Breast epithelium (tissue), 3 donors: Measurements from ENCODE around the gene BCL2L14.

Experiments used
- CTCF ChIP-seq, 3 donors: fragments of 450-650 bp; IDR thresholded peaks; one replicate each; pipeline ENCODE4 v1.5.1; 2016 to 2017; ENCODE audit warnings: antibody characterized with exemption in 3 of 3, mild to moderate bottlenecking in 3 of 3, moderate library complexity in 3 of 3
- POLR2A ChIP-seq: fragments of 450-650 bp; IDR thresholded peaks from one replicate; pipeline ENCODE4 v1.6.1; 2016; ENCODE audit warnings: antibody characterized with exemption, mild to moderate bottlenecking, moderate library complexity
- POLR2AphosphoS5 ChIP-seq, 3 donors: sonication (generic); formaldehyde crosslinking; IDR thresholded peaks; one replicate each; pipeline ENCODE4 v1.6.1; 2017; ENCODE audit warnings: antibody characterized with exemption in 3 of 3

DNA sequence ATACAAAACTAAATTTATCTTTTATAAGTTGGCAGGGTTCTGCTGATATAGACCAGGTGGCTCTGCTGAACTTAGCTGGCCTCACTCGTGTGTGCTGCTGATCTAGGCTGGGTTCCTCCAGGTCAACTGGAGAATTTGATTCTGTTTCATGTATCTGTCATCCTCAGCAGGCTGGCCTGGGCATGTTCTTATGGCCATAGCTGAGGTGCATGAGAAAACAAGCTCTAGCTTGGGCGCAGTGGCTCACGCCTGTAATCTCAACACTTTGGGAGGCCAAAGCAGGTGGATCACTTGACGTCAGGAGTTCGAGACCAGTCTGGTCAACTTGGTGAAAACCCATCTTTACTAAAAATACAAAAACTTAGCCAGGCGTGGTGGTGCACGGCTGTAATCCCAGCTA is 24.3 kb upstream of the BCL2L14 start:
- no peak for TF ChIP-seq CTCF (IDR thresholded peaks at IDR 0.05)
- TF ChIP-seq POLR2A: no peak
- TF ChIP-seq POLR2AphosphoS5 (IDR thresholded peaks at IDR 0.05): no peak
